Measurements from ENCODE around the gene INSM1. TPM values are rescaled to one million over a fixed set of nuclear protein-coding genes. Genes with fewer than 3 reads are reported as not detected.

INSM1 gene
- total RNA-seq, 1 experiment from 2014 or later = 0.05 TPM

- in situ Hi-C loops (cut with HindIII; ENCODE audit: low pct_unique_long_range_greater_than_20kb, low sequenced_read_pairs) = no loop called here
Measured at GRCh38 chr20:20341371-20341770, 26.5 kb upstream of the INSM1 start.

GRCh38 chr20:20342066-20342465, 25.8 kb upstream of the INSM1 start:
- TF ChIP-seq TCF7L2 (IDR thresholded peaks at IDR 0.05; ENCODE audit: low read depth, low read length) (no peak), POLR2AphosphoS5 (IDR thresholded peaks at IDR 0.05; ENCODE audit: low read depth, low read length) (no peak), REST (IDR thresholded peaks at IDR 0.05; ENCODE audit: insufficient read depth in 1 of 2, low read depth in 2 of 2, low read length in 1 of 2) (no peak), SIN3A (IDR thresholded peaks at IDR 0.05; ENCODE audit: borderline replicate concordance, insufficient read depth, low read depth, low read length) (no peak), CTCF (IDR thresholded peaks at IDR 0.05) (no peak)
- no peaks in the 10 kb centered on the region for H3K4me1 ChIP-seq (ENCODE audit: control insufficient read depth, insufficient read depth, low read length)
- in situ Hi-C loops (cut with HindIII; ENCODE audit: low pct_unique_long_range_greater_than_20kb, low sequenced_read_pairs) = no loop called here
- H3K27ac ChIP-seq (ENCODE audit: low read length) = no peak overlapping the region
- ATAC-seq (no peak), DNase-seq (ENCODE audit: low read depth, low spot score) (no peak)
- no peak overlapping the region for H3K4me3 ChIP-seq (ENCODE audit: low read depth in 2 of 2, low read length in 2 of 2)
- intact Hi-C loops (cut with micrococcal nuclease; ENCODE audit: unreplicated experiment) = no loop called here
- BruUV-seq (replicated peaks) = no TSS peak
- no peaks in the 10 kb centered on the region for H3K9me3 ChIP-seq (ENCODE audit: control insufficient read depth, insufficient read depth, low read depth, low read length)
- CTCF ChIA-PET = no interaction called here
- H3K36me3 ChIP-seq (ENCODE audit: control insufficient read depth, insufficient read depth, low read length) = no peaks in the 10 kb centered on the region
- POLR2A ChIA-PET = no interaction called here
- H3K27me3 ChIP-seq (ENCODE audit: control insufficient read depth, insufficient read depth, low read length) = no peaks in the 10 kb centered on the region

More at GRCh38 chr20:20341371-20341770, 26.5 kb upstream of the INSM1 start:
- ChIA-PET POLR2A (no interaction called here), CTCF (no interaction called here)
- Histone ChIP-seq H3K4me1 (ENCODE audit: control insufficient read depth, insufficient read depth, low read length) (no peaks in the 10 kb centered on the region), H3K36me3 (ENCODE audit: control insufficient read depth, insufficient read depth, low read length) (no peaks in the 10 kb centered on the region), H3K9me3 (ENCODE audit: control insufficient read depth, insufficient read depth, low read depth, low read length) (no peaks in the 10 kb centered on the region), H3K27me3 (ENCODE audit: control insufficient read depth, insufficient read depth, low read length) (no peaks in the 10 kb centered on the region), H3K4me3 (ENCODE audit: low read depth in 2 of 2, low read length in 2 of 2) (no peak overlapping the region), H3K27ac (ENCODE audit: low read length) (no peak overlapping the region)
- no TSS peak for BruUV-seq (replicated peaks)
- intact Hi-C loops (cut with micrococcal nuclease; ENCODE audit: unreplicated experiment) = no loop called here
- TF ChIP-seq TCF7L2 (IDR thresholded peaks at IDR 0.05; ENCODE audit: low read depth, low read length) = no peak
- TF ChIP-seq CTCF (IDR thresholded peaks at IDR 0.05) = no peak
- TF ChIP-seq POLR2AphosphoS5 (IDR thresholded peaks at IDR 0.05; ENCODE audit: low read depth, low read length) = no peak
- no peak for TF ChIP-seq SIN3A (IDR thresholded peaks at IDR 0.05; ENCODE audit: borderline replicate concordance, insufficient read depth, low read depth, low read length)
- no peak for TF ChIP-seq REST (IDR thresholded peaks at IDR 0.05; ENCODE audit: insufficient read depth in 1 of 2, low read depth in 2 of 2, low read length in 1 of 2)
- no peak for ATAC-seq
- DNase-seq (ENCODE audit: low read depth, low spot score) = no peak
